HG03064 (cell line): ENCODE data around the gene PSMC6.

Experiments used
- ATAC-seq: cut with Tn5 transposase; IDR thresholded peaks from one replicate; pipeline ENCODE4 v1.9.1; 2021; ENCODE audit warnings: low read depth; ENCODE audit not compliant: unreplicated experiment

The PSMC6 gene

DNA sequence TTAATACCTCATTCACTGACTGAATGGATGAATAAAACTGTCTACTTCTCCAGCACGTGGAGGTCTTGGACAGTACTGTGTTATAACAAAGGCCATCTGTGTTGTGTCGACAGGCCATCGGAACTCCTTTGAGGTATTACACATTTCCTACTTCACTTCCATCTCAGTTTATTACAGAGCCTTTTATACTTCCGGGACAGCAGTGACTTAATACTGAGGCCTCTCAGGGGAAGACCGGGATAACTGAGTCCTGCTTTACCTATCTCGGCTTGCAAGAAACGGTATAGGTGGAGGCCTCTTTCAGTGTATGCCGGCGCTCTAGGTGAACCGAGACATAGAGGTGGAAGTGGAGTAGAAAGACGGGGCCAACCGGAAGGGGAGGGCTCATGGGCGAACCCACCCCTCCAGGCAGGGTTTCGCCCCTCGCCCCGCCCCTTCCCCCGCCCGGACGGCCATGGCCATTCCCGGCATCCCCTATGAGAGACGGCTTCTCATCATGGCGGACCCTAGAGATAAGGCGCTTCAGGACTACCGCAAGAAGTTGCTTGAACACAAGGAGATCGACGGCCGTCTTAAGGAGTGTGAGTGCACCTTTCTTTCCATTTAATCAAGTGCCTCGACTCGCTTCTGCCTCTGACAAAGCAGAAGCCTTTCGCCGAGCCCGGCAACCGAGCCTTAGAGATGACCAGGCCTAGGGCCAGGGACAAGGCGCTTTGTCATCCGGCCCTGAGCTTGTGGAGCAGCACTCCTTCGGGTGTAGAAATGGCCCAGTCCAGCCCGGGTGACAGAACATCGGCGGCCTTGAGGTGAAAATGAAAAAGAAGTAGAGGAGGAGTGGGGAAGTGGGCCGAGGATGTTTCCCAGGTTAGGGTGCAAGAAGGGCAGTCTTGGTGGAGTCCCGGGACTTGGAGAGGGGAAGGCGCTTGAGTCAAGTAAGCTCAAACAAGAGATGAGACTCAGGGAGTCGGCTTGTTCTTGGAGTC is at the start of gene PSMC6:
TSS of gene PSMC6 (plus strand) at position 477 of the 983 bp plus-strand sequence. CDS start at position 497, 20 bp downstream.
- peak; percentile 95 for ATAC-seq

DNA sequence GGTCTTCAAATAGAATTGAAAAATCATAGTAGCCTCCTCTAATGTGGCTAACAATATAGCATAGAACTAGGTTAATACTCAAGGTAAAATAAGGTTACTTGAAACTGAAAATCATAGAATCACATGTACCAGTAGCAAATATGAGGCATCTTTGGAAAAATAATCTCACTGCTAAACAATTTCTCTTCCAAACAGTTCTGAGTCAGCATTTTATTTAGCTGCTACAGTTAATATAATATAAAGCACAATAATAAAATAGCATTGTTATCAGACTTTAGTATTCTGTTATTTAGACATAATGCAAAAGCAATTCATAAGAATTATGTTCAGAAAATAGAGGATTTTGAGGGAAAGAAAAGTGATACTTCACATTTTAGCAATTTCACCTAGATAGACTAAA is 46.7 kb upstream of the PSMC6 start:
- ATAC-seq = no peak

DNA sequence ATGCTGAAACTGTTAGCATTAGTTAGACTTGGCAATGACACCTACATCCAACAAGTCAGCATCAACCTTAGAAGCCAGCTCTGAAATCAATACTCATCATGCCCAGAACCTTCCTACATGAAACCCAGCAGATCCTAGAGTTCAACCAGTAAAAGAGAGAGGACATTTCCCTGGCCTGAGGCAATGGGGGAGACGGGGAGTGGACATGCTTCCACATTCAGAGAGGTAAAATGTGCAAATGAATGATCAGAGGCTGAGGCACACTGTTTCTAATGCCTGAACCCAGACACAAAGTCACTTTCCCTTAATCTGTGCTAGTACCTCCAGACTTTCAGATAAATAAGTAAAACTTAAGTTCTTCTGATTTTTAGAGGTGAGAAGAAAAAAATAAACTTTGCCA is 46.2 kb upstream of the PSMC6 start:
- ATAC-seq = no peak

DNA sequence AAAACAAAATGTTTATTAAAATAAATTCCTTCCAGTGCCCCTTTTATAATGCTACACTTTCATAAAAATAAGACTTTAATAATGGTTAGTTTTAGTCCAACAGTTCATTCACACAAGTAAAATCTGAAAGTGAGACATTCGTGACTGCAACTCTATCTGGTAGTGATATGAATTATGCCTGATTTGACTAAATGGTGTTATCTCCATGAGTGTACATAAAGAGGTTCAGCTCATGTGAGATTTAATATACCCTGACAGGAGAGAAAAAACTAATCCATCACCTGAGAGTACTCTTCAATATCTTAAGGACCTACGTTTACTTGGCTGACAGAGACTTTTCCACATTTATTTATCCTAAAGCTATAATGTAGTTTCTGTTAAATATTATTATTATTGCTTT is 45.7 kb upstream of the PSMC6 start:
- ATAC-seq = no peak

DNA sequence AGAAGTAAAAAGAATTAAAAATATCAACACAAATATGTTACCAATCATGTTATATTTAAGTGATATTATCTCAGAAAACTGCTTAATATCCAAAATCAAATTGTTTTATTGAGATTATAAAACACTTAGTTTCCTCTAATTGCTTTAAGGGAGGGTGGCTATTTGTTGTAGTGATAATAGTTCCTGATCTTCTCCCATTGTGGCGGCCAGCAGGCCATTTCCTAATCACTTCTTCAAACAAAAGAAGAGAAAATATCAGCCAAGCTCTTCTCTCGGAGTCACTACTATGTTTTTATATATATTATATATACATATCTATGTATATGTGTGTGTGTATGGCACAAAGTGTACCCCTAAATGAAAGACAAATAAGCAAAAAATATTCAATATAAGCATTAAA is 43.1 kb upstream of the PSMC6 start:
- no peak for ATAC-seq

DNA sequence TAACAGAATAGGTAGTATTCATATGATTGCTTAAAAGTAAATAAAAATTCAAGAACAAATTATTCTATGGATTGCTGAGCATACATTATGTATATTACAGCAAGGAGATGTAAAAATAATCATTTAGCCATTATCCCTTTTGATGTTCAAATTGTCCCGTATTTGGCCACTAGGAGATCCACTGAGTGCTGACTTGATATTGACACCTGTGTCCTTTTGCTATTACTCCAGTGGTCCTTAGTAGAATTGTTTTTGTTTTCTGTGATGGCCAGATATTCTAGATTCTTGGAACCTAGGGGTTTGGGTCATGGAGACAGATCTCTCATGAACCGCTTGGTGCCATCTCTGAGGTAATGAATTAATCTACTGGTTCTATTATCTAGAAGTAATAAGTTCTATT is 28.4 kb upstream of the PSMC6 start:
- ATAC-seq = no peak

DNA sequence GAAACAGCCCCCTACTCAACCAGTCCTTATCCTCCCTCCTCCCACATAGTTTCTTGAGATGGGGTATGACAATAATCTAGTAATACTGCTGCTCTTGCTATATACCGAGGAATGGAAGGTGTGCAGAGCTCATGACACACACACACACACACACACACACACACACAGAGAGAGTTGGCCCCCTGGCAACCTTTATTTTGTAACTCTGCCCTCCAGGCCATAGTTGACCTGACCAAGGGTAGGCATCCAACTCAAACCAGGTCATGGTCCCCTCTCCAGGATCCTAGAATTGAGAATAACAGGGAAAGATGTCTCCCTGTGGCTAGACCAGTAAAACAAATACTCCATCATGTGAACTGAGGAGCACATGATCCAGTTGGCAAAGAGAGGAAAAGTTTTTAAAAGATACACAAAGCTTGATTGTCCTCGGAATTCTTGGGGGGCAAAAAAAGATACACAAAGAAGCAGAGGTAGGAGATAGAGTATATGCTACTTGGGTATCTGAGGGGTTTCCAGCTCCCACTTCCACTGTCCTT is 22.9 kb upstream of the PSMC6 start:
- ATAC-seq = no peak

DNA sequence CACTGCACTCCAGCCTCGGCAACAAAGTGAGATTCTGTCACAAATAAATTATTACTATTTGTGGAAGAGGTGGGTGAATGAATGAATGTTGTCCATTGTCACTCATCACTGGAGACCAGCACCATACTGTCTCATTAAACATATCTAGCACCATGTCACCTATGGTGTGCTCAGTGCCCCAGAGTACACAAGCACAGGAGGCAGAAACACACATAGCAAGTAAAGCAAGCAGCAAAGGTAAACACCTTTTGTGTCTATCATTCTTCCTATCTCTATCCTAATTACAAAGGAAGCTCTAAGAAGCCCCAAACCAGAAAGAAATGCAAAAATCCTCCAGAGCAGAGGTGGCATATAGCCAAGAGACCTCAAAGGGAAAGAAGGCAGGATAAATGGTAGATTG is 20.8 kb upstream of the PSMC6 start:
- ATAC-seq = no peak

DNA sequence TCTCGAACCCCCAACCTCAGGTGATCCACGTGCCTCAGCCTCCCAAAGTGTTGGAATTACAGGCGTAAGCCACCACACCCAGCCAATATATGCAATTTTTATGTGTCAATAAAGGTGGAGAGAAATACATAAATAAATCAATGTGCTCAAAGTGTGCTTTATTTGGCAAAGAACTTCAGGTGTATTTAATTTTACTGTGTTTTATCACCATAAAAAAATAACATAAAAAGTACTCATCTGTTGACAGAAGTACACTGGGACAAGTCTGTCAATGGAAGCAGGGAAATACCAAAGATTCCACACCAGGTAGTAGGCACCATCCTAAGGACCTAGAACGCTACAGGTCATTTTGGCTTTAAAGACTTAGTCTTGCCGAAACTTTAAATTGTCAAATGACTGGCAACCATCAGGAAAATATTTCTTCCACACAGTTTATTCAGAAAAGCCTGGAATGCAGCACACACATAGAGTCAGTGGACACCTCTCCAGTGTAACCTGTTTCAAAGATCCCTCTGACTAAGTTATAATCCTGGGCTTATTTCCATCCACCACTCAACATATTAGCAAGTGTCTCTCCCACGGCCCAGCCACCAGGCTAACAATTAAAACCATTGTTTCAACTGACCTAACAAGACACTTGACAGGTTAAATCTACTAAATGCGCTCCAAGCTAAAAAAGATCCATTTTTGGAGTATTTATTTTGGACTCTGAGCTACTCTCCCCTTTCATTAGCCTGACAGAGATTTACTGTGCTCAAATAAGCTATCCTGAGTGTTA is 15.8 kb upstream of the PSMC6 start:
- ATAC-seq = no peak

DNA sequence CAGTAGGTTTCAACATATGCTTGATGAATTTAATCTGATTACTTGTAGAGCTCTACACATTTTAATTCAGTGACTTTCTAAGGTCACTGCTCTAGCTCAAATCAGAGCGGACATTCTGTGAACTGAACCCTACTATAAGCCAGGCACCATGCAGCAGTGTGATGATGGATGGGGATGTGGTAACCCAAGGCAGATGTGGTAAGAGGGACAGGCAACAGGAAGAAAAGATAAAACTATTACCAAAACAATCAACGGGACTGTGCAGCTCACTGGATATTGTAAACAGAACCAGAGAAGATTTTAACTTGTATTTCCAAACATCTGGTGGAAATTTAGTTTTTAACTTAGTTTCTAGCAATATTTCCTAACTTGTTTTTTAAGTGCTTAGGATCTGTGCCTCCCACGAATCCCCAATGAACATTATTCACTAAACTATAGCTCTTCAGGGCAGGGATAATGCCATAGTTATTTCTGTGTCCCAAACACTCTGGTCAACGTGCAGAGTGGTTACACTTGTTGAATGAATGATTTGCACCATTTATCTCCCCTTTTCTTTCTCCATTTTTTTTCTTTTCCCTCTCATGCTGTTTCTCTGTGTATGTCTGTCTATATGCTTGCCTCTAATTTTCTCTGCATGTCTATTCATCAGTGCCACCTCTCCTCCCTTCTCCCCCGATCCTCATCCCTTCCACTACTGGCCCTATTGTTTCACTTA is 14.6 kb upstream of the PSMC6 start:
- ATAC-seq = no peak

DNA sequence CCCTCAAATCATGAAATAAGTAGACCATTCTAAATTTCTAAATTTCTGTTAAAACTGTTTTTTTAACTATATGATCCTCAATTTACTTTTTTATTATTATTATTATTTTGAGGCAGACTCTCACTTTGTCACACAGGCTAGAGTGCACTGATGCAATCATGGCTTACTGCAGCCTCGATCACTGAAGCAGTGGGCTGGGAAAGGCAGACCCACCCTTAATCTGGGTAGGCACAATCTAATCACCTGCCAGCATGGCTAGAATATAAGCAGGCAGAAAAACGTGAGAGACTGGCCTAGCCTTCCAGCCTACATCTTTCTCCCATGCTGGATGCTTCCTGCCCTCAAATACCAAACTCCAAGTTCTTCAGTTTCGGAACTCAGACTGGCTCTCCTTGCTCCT is 14.0 kb upstream of the PSMC6 start:
- ATAC-seq = no peak

DNA sequence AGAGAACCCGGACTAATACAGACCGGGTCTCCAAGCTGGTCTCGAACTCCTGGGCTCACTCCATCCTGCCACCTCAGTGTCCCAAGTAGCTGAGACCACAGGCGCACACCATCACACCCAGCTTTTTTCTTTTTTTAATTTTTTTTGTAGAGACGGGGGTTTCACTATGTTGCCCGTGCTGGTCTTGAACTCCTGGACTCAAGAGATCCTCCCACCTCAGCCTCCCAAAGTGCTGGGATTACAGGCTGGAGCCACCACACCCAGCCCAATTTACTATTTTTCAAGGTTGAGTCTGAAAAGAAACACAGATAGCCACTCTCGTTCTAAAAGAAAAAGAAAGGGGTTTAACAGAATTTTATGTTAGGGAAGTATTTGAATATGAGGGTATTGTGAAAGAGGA is 13.5 kb upstream of the PSMC6 start:
- no peak for ATAC-seq

DNA sequence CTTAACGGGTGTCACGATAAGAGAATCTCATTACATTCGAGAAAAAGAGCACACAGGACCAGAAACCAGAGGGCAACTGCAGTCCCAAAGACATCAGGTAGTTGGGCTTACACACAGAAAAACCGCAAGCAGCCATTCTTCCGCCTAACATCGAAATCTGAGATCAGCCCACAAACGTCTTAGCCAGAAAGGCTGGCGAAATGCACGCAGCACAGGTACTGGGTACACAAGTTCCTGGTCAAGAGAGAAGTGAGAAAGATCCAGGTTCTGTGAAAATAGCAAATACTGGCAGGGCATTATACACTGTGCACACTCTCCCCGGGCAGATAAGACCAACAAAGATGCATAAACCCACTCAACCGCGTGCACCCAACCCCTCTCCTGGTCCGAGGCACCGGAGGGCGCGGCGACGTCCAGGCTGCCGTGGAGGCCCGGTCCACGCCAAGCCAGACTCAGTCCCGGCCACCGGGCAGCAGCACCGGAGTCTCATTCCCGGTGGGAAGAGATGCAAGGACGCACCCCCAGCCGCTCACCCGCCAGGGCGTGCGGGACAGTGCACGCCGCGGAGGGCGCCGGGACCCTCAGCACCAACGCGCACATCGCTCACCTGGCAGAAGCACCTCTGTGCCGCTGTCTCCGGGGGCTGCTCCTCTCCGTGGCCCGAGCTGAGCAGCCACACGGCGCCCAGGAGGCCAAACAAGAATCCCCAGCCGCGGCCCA is 12.1 kb upstream of the PSMC6 start:
- ATAC-seq = peak; percentile 45

DNA sequence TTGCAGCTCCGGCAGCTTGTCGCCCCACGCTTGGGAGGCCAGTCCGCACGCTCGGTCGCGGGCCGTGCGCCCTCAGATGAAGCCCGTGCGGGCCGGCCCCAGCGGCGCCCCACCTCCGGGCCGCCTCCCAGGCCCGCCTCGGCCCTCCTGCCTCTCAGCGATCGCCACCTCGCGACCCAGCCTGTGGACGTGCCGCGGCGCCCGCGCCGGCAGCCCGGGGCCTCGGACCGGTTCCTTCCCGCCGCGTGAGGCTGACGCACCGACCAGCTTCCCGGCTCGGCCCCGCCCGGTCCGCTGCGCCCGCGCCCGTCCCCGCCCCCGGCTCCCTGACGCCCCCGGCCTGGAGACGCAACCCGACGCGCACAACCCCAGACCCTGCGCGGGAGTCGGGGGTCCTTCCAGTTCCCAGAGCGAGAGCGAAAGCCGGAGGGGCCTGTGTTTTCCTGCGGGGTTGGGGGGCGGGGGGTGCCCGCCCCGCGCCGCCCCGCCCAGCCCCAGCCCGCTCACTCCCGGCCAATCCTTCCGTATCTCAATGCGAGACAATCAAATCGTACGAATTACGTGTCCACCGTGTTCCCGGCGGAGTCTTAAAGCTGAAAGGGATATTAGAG is 11.4 kb upstream of the PSMC6 start, which contains the start of gene ERO1A:
TSS of gene ERO1A (minus strand) at position 78 of the 611 bp plus-strand sequence. CDS start at position 1, 77 bp downstream.
- ATAC-seq = peak; percentile 74

DNA sequence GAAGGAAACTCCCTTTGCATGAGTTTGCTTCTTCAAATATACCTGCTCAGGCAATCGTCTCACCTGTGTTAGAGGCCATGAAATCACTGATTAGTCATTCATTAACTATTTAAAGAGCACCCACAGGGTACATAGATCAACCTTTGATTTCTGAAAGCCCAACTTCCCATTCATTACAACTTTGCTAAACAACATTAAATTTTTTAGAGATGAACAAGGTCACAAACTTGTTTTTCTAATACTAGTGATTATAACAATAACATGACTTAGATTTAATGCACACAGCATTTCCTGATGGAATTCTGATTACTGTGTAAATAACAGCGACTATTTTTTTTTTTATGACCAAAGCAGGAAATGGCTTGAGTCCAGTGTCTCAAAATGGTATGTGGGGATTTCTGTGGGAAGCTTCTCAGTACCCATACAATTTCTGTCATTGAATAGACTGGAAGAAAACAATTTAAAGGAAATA is 6.3 kb upstream of the PSMC6 start:
- ATAC-seq = no peak

DNA sequence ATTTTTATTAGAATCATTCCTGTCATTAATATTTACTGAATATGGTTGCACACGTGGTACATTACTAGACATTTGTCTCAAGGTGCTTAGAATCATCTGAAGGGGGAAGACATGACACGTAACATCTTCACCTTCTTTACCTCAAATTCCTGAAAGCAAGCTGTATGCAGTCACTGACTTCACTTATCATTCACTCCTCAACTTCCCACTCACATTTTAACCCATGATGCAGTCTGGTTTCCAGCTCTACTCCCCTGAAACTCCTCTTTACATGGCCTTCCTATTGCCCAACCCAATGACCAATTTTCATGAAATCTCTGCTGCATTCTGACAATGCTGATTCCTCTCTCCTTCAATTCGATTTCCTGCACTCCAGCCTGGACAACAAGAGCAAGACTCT is 5.8 kb upstream of the PSMC6 start:
- ATAC-seq = no peak

DNA sequence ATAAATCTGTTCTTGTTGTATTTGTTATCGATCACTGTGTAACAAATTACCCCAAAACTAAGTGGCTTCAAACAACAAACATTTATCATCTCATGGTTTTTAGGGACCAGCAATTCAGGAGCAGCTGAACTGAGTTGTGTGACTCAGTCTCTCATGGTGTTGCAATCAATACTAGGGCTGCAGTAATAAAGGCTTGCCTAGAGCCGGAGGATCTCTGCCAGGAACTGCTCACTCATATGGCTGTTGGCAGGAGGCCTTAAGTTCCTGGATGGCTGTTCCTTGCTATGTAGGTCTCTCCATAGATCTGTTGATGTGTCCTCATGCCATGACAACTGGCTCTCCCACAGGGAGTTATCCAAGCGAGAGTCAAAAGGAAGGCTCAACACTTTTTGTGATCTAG is 3.8 kb upstream of the PSMC6 start:
- ATAC-seq = no peak

DNA sequence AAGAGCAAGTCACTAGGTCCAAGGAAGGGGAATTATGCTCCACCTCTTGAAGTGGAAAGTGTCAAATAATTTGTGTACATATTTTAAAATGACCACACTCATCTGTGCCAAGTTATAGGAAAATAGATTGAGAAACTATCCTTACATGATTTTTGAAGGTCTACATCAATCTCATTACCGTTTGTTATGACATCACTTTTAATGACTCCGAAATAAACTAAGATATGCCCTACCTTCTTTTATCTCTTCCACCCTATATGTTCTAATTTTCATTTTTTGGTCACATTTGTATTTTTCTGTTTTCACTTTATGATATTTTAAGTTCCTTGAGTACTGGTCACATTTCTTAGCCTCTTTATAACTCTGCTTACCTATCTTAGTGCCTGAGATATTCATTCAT is 3.3 kb upstream of the PSMC6 start:
- ATAC-seq = no peak

DNA sequence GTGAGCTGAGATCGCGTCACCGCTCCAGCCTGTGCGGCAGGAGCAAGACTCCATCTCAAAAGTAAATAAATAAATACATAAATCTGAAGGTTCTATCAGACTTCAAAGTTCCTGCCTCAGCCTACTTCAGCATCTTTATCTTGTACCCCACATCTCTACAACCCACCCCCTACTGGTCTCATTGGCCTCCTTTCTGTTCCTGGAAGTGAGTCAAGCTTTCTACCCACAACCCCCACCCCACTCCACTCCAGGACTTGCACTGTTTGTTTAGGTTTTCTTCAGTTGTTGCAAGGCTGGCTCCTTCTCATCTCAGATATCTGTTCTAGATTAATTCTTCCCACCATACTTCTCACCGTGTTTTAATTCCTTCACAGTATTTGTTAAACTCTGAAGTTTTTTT is 714 bp upstream of the PSMC6 start:
- ATAC-seq = no peak
